Skeletal muscle tissue (tissue), 4 donors: ENCODE measurements around the gene ELOVL1. TPM values are rescaled to one million over a fixed set of nuclear protein-coding genes. Genes with fewer than 3 reads are reported as not detected.

Experiments
- H3K27ac ChIP-seq: one replicate; pipeline ENCODE4 v1.7.0; 2013; ENCODE audit warnings: mild to moderate bottlenecking, low read depth, low read length, inconsistent platforms
- H3K27me3 ChIP-seq, 3 donors: one replicate each; pipeline ENCODE4 v1.7.0; 2013; ENCODE audit warnings: low read length in 3 of 3; ENCODE audit not compliant: control insufficient read depth in 3 of 3, insufficient read depth in 3 of 3
- H3K36me3 ChIP-seq, 3 donors: one replicate each; pipeline ENCODE4 v1.7.0; 2013; ENCODE audit warnings: low read length in 3 of 3; ENCODE audit not compliant: control insufficient read depth in 3 of 3, insufficient read depth in 3 of 3
- H3K4me1 ChIP-seq, 3 donors: one replicate each; pipeline ENCODE4 v1.7.0; 2013; ENCODE audit warnings: low read length in 3 of 3, mild to moderate bottlenecking in 3 of 3; ENCODE audit not compliant: control insufficient read depth in 3 of 3, insufficient read depth in 3 of 3
- H3K4me3 ChIP-seq, 3 donors: one replicate each; pipeline ENCODE4 v1.7.0; 2013; ENCODE audit warnings: low read length in 3 of 3
- H3K9ac ChIP-seq, 3 donors: one replicate each; pipeline ENCODE4 v1.7.0; 2013; ENCODE audit warnings: low read length in 3 of 3, mild to moderate bottlenecking in 3 of 3, moderate library complexity in 2 of 3, low read depth in 1 of 3
- H3K9me3 ChIP-seq, 3 donors: one replicate each; pipeline ENCODE4 v1.7.0; 2013; ENCODE audit warnings: low read length in 3 of 3; ENCODE audit not compliant: control insufficient read depth in 3 of 3
- total RNA-seq: library from RNA; depleted of rRNA; stranded (reverse); fragments of >200 nt; gene quantifications from one replicate; pipeline ENCODE4 v1.2.3, GENCODE V29; 2014
- donor health status: Osteomylitis.

The ELOVL1 gene
- total RNA-seq, 1 donor from 2014 or later = 13.0 TPM

- Histone ChIP-seq H3K9me3 (no peaks in the 10 kb centered on the region), H3K9ac (no peak overlapping the region), H3K27ac (no peak overlapping the region), H3K4me3 (no peak overlapping the region), H3K4me1 (no peaks in the 10 kb centered on the region), H3K27me3 (no peaks in the 10 kb centered on the region), H3K36me3 (peaks cover 0 to 10% (median 2%) of the 10 kb centered on the region in 3 donors)
These were observed 46.4 kb downstream of the ELOVL1 start for GRCh38 chr1:43321331-43321891.

GRCh38 chr1:43319766-43320165, 48.0 kb downstream of the ELOVL1 start:
- H3K4me3 ChIP-seq = no peak overlapping the region
- no peak overlapping the region for H3K27ac ChIP-seq
- H3K4me1 ChIP-seq = no peaks in the 10 kb centered on the region
- H3K9me3 ChIP-seq = no peaks in the 10 kb centered on the region
- H3K27me3 ChIP-seq = no peaks in the 10 kb centered on the region
- H3K36me3 ChIP-seq = peaks cover 0 to 10% (median 2%) of the 10 kb centered on the region in 3 donors
- no peak overlapping the region for H3K9ac ChIP-seq

GRCh38 chr1:43319288-43319687, 48.5 kb downstream of the ELOVL1 start:
- no peaks in the 10 kb centered on the region for H3K4me1 ChIP-seq
- H3K27me3 ChIP-seq = no peaks in the 10 kb centered on the region
- no peaks in the 10 kb centered on the region for H3K9me3 ChIP-seq
- H3K36me3 ChIP-seq = peaks cover 0 to 10% (median 2%) of the 10 kb centered on the region in 3 donors
- no peak overlapping the region for H3K9ac ChIP-seq
- H3K4me3 ChIP-seq = no peak overlapping the region
- H3K27ac ChIP-seq = no peak overlapping the region

- no peak overlapping the region for H3K9ac ChIP-seq
- H3K4me3 ChIP-seq = no peak overlapping the region
- H3K4me1 ChIP-seq = no peaks in the 10 kb centered on the region
- peaks cover 0 to 10% (median 2%) of the 10 kb centered on the region in 3 donors for H3K36me3 ChIP-seq
- no peaks in the 10 kb centered on the region for H3K9me3 ChIP-seq
- no peaks in the 10 kb centered on the region for H3K27me3 ChIP-seq
- no peak overlapping the region for H3K27ac ChIP-seq
These were observed 49.0 kb downstream of the ELOVL1 start for GRCh38 chr1:43318831-43319230.

- Histone ChIP-seq H3K27me3 (no peaks in the 10 kb centered on the region), H3K36me3 (peaks cover 0 to 7% (median 2%) of the 10 kb centered on the region in 3 donors), H3K27ac (no peak overlapping the region), H3K4me1 (no peaks in the 10 kb centered on the region), H3K9me3 (no peaks in the 10 kb centered on the region), H3K4me3 (no peak overlapping the region), H3K9ac (no peak overlapping the region)
These were observed 49.9 kb downstream of the ELOVL1 start for GRCh38 chr1:43317817-43318471.

- H3K9me3 ChIP-seq = no peaks in the 10 kb centered on the region
- H3K36me3 ChIP-seq = peaks cover 0 to 7% (median 2%) of the 10 kb centered on the region in 3 donors
- no peaks in the 10 kb centered on the region for H3K27me3 ChIP-seq
- H3K4me1 ChIP-seq = no peaks in the 10 kb centered on the region
- no peak overlapping the region for H3K27ac ChIP-seq
- H3K9ac ChIP-seq = no peak overlapping the region
- no peak overlapping the region for H3K4me3 ChIP-seq
These were observed 50.9 kb downstream of the ELOVL1 start for GRCh38 chr1:43316738-43317520.

GRCh38 chr1:43315963-43316737, 51.7 kb downstream of the ELOVL1 start:
- Histone ChIP-seq H3K9me3 (no peaks in the 10 kb centered on the region), H3K36me3 (peaks cover 0 to 7% (median 0%) of the 10 kb centered on the region in 3 donors), H3K27ac (no peak overlapping the region), H3K4me3 (no peak overlapping the region), H3K9ac (no peak overlapping the region), H3K4me1 (no peaks in the 10 kb centered on the region), H3K27me3 (no peaks in the 10 kb centered on the region)

- Histone ChIP-seq H3K9ac (no peak overlapping the region), H3K4me3 (no peak overlapping the region), H3K9me3 (no peaks in the 10 kb centered on the region), H3K27ac (no peak overlapping the region), H3K27me3 (no peaks in the 10 kb centered on the region), H3K36me3 (peaks cover 0 to 7% (median 0%) of the 10 kb centered on the region in 3 donors), H3K4me1 (no peaks in the 10 kb centered on the region)
These were observed 52.3 kb downstream of the ELOVL1 start for GRCh38 chr1:43315481-43315880.

GRCh38 chr1:43314233-43314632, 53.6 kb downstream of the ELOVL1 start:
- Histone ChIP-seq H3K27ac (no peak overlapping the region), H3K9ac (no peak overlapping the region), H3K9me3 (no peaks in the 10 kb centered on the region), H3K36me3 (peaks cover 0 to 3% (median 0%) of the 10 kb centered on the region in 3 donors), H3K27me3 (no peaks in the 10 kb centered on the region), H3K4me1 (no peaks in the 10 kb centered on the region), H3K4me3 (no peak overlapping the region)
